GM21576 (cell line): ENCODE measurements around the gene TENM4.

ENCODE experiments used
- ATAC-seq: cut with Tn5 transposase; IDR thresholded peaks from one replicate; pipeline ENCODE4 v1.9.1; 2021; ENCODE audit warnings: mild to moderate bottlenecking, moderate library complexity; ENCODE audit not compliant: unreplicated experiment

TENM4 gene

DNA sequence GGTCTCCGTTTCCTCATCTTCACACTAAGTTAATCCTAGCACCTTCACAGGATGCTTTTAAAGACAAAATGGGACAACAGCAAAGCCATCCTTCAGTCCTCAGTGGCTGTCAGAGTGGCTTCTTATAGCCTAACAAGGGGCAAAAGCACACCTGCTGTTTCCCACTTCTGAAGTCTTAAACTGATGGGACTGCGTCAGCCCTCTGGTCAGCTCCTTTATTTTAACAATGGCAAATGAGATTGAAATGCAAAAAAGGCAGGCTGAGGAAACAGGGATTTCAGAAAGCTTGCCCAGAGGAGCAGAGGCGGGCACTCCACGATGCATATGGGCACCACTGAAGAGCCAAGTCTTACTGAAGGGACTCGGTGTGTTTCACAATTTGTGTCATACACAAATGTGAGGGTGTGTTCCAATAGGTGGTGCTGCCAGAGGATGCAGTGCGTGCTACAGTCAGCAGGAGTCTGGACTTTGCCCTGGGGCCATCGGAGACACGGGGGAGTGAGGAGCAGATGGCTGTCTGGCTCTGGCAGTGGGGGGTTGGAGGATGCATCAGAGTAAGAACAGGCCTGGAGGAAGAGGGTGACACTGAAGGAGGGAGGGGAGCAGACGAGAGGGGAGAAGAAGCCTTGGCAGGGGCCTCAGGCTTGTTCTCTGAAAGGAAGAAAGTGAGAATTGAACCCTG is 47.3 kb downstream of the TENM4 start:
- no peak for ATAC-seq

DNA sequence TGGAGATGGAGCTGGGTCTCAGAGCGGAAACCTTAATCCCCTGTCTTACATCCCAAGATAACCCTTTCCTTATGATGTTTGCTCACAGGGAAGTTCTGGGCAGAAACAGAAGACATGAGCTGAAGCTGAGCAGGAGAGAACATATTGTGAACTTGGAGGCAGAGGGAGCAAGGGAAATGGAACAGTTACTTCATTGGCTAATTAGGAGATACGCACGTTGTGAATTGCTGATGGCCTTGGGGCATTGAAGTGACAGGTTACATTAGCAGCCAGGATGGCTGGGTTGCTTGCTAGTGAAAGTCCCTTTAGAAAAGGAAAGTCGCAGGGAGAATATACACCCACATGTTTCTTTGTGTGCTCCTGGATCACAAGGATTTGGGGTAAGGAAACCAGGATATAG is 48.7 kb downstream of the TENM4 start:
- ATAC-seq = no peak

DNA sequence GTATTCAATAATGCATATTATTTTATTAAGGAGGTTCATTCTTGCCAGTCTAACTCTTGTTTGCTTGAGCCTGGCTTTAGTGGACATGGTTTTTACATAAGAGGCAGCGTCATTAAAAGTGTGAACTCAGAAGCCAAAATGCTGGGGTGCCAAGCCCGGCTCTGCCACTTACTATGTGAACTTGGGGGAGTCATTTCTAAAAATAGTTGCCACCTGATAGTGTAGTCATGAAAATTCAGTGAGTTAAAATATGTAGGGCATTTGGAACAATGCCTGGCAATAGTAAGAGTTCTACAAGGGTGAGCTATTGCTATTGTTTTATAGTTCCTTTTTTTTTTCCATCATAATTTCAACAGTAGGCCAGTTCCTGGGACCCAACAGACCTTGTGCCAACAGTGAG is 49.9 kb downstream of the TENM4 start:
- no peak for ATAC-seq

DNA sequence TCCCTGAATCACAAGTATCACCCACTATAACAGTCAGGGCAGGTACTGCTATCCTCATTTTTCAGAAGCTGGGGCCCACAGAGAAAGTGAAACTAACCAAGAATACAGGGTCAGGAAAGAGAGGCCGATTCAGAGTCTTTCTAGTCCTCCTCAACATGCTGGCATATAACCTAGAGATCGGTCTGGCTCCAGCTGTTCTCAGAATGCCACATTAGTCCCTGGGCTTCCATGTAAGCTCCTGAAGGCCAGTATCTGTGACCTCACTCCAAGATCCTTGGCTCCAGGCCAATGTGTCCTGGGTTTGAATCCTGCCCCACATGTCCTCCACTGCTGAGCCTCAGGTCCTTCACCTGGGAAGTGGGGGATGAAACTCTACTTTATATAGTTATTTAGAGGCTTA is 50.4 kb downstream of the TENM4 start:
- no peak for ATAC-seq

DNA sequence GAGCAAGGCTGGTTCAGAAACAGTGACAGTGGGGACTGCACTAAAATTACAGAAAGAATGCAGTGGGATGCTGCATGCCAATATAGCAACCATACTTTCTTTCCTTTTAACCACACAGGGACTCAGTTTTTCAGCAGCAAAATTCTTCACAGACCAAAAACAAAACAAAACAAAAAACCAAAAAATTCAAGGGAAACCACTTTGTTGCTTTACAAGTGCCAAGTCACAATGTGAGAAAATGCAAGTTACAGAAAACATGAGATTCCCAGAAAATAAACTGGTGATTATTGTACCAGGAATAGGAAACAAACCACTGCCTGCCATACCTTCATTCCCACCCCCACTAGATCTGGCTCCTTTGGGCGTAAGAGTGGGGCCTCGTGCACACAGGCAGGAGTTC is 52.6 kb downstream of the TENM4 start:
- ATAC-seq = no peak

DNA sequence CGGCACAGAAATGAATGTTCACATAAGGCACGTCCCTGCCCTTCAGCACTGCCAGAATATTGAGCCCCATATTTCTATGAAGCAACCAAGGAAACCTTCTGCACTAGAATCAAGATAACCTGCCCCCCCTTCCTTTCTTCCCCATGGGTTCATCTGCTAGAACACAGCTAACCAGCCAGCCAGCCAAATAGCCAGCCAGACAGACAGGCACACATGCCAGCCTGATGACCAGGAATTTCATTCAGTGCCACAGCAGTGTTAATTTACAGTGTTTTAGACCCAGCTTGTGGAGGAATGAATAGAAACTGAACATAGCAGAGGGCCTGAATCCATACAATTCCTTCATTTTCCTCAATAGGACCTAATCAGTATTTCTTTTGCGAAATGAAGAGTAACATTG is 57.0 kb downstream of the TENM4 start:
- no peak for ATAC-seq

DNA sequence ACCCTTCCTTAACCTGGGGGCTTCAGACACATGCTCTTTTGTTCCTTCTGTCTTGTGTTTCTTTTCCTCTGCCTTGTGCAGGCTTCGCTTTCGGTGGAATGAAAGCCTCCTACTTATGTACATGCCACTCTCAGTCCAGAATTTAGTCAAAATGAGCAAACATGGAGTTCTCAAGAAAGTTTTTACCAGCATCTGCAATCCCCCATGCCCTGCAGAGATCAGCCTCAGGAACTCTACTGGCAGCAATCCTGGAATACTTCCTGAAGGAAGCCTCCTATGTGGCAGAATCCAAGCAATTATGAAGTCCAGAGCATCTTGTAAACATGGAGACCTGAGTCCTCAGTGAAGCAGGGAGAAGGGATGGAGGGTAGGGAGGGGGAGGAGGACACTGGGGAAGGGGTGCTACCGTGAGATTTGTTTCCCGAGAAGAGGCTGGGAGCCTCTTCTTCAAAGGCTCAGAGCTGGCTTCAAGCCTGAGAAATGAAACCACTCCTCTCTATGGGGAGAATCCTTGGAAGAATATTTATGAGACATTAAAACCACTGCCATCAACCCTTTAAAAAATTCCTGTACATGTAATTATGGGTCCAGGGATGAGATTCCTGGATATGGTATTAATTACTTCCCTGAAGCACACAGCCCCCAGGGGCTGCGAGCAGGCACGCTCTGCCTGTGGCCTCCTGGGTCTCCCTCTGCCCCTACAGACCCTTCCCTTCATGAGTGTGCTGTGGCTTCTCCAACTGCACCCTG is 58.4 kb downstream of the TENM4 start:
- no peak for ATAC-seq

DNA sequence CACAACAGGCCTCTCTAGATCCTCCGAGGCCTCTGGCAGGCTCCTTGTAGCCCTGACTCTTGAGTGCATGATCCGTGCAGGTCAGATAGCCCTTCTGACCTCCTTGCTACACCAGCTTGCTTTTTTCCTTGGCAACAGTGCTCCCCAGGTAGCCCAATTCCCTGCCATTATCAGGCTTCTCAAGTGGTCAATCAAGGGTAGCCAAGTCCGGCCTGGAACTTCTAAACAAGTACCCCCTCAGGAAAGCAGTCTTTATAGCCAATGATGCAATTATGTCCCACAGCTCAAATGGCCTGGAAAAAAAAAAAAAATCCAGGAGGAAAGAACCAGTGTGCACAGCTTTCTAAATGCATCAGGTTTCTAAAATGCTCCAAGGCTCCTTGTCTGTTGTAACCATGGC is 59.8 kb downstream of the TENM4 start:
- ATAC-seq = no peak

DNA sequence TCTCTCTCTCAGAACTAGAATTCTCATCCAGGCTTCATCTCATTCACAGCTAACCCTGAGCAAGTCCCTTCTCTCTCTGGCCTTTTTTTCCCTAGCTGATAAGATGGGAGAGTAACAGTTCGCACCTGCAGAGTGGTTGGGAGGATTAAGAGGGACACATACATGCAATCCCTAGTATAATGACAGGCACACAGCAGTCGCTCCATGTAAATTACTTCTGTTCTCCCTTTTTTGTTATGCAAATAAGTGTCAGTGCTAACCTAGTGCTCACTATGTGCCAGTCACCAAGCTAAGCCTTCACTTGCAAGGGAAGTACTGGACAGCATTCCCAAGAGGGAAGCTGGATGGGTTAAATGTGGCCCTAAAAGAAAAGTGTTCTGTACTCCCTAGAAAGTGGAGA is 63.4 kb downstream of the TENM4 start:
- ATAC-seq = no peak

DNA sequence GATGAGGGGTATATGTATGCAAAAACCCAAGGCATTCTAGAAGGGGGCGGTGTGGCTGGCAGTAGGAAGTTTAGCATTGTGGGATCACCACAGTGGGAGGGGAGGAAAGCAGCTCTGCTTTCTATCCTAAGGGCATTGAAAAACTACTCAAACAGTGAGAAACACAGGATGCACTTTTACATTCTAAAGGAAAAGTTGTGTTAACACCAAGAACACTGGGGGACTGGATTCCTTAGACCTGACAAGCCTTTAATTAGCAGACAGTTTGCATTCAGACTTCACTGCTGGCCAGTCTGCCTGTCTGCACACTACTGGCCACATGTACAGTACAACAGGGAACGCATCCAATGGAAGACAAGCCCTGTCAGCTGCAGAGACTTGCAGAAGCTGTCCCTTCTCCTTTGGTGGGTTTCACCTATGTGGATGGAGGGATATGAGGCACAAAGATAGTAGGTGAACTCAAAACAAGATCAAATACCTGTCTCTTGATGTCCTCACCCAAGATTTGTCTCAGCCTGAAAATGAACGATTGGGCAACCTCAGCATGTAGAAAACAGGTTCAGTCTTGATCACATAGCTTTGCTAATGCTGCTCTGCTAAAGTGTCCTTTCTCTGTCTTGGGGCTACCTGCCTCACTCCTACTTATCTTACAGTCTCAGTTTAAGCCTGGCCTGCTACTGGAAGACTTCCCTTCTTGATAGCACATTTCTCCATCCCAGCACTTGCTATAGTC is 64.8 kb downstream of the TENM4 start:
- no peak for ATAC-seq

DNA sequence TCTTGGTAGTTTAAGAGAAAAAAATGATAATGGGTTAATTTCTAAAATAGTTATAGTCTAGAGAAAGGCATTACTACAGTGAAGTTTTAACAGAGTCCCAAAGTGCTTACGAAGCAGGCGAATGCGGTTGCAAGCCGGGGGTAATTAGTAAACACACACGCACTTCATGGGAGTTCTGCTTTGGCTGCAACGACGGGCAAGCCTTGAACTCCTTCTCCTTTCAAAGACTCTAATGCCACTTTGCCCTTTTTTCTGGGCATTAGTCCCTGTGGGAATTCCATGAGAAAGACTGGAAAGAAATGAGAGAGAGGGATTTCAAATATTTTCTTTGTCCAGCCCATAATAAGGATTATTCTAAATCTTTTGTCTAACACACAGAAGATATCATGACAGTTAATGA is 66.1 kb downstream of the TENM4 start:
- no peak for ATAC-seq

DNA sequence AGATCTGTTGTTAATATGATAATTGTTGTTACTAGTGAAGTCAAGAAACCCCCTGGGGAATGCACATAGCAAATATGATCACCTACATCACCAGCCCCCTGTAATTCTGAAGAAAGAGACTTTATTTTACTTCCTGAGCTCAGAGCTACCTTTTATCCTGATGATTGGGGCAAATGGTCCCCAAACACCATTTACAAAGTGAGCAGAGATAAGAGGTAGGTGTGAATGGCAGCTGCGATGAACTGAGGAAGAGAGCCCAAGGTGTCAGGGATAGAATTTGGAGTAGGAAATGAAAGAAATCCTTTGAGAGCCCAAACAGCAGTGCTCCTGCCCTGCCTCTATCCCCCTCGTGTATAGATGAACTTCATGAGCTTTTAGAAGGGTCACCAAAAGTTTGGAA is 69.1 kb downstream of the TENM4 start:
- ATAC-seq = no peak

DNA sequence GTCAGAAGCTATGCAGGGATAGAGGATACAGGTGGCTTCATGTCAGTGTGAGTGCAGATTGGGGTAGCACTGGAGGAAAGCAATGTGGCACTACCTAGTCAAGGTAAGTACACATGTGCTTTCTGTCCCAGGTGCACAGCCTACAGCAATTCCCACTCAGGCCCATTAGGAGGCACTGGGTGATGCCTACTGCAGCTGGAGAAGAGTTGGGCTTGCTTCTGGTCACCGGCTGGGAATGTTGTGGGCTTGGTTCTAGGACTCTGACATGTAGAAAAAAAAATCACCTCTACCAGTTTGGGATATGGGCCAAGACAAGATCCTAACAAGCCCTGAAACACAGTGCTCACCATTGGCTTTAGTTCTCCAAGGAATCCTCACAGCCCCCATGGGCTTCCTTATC is 69.7 kb downstream of the TENM4 start:
- no peak for ATAC-seq

DNA sequence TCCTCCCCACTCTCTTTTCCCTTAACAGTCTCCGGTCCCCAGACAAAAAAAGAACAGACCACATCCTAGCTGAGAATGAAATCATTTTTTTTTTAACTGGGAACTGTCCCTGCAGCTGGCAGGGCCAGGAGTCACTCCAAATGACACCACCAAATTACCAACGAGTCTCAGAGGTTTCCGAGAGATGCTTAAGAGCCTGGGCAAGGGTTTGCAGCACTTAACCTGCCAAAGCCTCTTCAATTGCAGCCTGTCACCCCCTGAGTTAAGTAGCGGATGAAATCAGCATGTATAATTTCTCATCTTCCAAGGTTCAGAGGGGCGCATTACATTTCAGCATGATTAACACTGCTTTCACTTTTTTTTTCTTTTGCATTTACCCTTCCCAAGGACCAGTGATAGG is 71.8 kb downstream of the TENM4 start:
- ATAC-seq = no peak

DNA sequence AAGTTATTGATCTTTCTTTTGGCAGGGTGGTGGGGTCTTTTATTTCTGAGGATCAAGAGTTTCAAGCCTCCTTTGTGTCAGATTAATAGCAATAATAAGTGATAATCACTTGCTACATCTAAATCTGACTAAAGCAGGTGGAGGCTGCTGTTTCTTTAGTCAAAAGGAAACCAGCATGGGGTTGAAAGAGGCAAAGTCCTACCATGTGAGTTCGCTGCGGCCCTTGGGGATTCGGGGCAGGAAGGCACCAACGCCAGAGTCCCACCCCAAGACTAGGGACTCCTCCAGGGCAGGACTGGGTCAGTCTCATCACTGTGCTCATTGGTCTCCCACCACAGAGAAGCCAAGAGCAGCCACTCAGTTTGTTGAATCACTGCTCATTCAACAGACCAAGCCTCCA is 73.0 kb downstream of the TENM4 start:
- ATAC-seq = no peak

DNA sequence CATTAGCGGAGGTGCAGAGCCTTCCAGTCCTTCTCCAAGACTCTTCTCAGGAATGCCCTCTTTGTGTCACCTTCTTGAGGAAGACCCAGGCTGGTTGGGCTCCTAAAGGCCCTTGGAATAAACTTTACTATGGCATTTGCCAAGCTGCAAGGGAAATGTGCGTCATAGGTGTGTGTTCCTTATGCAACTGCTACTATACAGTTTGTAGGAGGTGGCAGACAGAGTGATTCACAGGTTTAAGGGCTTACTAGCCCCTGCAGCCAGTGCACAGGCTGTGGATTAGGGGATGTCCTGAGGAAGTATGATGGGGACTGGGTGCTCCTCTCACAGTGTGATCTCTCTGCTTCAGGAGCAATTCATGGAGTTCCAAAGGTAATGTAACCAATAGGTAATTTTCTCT is 74.6 kb downstream of the TENM4 start:
- ATAC-seq = no peak

DNA sequence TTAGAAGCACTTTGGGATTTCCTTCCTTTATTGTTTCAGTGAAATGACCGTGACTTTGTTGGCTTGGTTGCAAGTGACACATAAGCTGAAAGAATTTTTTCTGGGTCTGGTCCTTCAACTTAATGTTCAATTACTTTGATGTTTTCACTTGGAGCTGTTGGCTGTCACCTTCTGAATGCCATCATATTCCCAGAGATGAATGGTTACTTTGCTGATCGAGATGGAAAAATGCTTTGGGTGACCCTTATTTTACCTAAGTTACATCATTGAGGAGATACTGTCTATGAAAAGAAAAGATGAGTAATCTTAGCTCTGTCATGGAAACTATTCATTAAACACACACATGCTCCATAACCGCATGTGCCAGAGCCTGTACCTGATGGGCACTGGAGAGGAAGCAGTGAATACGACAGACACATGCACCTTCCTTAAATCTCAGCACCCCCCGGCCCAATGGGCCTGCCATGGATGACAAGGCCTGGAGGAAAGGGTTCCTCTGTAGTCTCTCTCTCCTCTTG is 76.9 kb downstream of the TENM4 start:
- ATAC-seq = no peak

DNA sequence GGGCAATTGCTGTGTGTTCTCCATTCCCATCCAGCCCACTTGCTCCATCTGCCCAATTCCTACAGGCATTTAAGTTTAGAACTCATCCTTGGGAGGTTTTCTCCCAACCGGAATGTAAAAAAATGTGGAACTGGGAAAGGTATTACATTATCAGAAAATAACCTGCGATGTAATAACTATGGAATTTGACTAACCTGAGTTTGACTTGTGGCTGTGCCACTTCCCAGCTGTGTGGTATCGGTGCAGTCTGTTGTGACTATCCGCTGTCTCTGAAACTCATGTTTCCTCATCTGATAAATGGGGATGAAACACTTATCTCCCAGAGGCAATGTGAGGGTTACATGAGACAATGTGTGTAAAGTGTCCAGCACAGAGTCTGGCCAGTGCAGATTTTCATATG is 77.6 kb downstream of the TENM4 start:
- ATAC-seq = no peak

DNA sequence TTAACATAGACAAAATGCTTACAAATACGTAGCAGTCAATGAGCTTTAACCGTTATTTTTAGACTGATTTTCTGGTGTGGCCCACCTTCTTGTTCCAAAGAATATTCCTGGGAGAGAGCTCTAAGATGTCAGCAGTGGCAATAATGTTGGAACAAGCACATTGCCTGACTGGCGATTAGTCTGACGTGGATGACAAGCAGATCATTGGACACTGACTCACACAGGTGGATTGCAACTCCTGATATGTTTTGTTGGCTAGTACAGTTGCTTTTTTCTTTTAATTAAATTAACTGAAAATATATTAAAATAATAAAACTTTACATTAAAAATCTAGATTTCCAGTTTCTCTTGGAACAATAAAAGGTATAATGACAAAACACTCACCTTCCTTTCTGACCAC is 78.0 kb downstream of the TENM4 start:
- no peak for ATAC-seq

DNA sequence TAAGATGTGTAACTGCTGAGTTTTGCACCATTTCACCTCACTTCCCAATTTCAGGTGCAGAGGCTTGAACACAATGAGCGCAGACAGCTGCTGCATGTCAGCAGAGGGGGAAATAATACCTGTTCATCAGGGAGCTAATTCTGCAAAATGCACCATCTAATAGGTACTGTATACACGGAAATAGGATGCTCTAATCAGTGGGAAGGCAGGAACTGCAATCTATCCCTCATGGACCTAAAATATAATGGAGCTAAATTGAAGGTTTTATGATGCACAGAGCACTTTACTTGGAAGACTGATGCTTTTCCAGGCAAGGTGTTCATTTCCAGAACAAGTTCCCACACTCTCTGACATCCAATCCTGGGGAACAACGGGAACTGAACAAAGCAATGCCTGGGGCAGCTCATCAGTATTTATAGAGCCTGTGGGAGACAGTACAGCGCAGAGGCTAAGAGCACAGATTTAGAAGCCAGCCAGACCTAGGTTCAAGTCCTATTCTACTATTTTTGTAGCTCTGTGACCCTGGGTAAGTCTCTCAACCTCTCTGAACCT is 78.5 kb downstream of the TENM4 start:
- no peak for ATAC-seq

DNA sequence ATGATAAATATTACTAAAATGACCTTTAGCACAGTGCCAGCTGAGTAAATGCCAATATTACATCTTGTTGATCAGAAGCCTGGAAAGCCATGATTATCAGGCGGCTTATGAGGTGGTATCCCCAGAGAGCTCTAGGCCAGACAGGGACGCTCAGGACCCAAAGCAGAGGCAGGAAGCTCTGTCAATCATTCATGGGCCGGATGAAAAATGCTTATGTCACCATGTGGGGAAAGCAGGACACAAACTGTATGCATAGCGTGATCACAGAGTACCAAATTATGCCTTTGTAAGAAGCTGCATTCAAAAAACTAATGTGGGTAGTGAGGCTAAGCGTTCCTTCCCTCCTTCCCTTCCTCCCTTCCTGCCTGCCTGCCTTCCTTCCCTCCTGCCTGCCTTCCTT is 82.6 kb downstream of the TENM4 start:
- ATAC-seq = no peak

DNA sequence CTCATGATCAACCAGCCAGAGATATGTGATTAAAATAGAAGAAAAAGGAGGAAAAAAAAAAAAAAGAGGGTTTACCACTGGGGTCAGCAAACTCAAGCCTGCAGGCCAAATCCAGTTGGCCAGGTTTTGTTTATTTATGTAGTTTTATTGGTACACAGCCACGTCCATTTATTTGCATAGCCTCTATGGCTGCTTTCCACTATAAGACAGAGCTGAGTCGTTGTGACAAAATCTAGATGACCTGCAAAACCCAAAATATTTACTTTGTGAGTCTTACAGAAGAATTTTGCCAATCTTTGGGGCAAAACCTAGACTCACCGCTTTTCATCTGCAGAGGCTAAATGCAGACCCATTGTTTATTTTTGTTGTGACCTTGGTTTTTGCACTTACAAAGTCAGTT is 87.1 kb downstream of the TENM4 start:
- no peak for ATAC-seq
